ENCODE data around the gene TPCN1. TPM values are rescaled to one million over a fixed set of nuclear protein-coding genes. Genes with fewer than 3 reads are reported as not detected.

Gene TPCN1
- total and polyA plus RNA-seq, 2 of the 8 experiments (the other 6 are each of a cell fraction or from before 2014, with no cell fraction given), result 14.9 to 21.4 TPM

DNA sequence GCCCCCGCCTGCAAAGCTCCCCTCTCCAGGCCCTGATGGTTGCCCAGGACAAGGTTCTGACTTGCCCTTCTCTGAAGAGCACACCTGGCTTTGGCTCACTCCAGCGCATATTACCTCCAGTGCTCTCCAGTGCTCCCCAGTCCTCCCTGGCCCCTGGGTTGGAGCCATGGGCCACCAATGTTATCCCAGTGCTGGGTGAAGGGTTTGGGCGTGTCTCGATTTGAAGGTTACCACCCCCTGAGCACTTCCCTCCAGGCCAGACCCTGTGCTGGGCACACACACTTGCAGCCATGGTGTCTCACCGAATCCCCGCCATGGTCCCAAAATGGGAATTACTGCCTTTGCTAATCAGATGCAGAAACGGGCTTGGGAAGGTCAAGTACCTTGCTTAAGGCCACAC, 24.7 kb upstream of the TPCN1 start (continued):
- TF ChIP-seq BCL11A (IDR thresholded peaks at IDR 0.05; ENCODE audit: low read depth in 2 of 2, low read length in 2 of 2), result no peak
- TF ChIP-seq CBX5 (IDR thresholded peaks at IDR 0.05; ENCODE audit: low read depth, low read length), result no peak
- no peak for TF ChIP-seq ASH2L (IDR thresholded peaks at IDR 0.05; ENCODE audit: low read length)
- TF ChIP-seq POLR2A (IDR thresholded peaks at IDR 0.05; ENCODE audit: control extremely low read depth in 1 of 2, low read depth in 2 of 2, low read length in 2 of 2), result no peak
- TF ChIP-seq CHD7 (IDR thresholded peaks at IDR 0.05; ENCODE audit: insufficient replicate concordance, low read length), result no peak

Measured in H1 (cell line).